COLO668 (cell line): ENCODE measurements around the gene RARB.

Experiments
- DNase-seq: peaks from one replicate; lab custom pipeline; 2025; ENCODE audit not compliant: unreplicated experiment; lab: John Stamatoyannopoulos, UW

RARB gene

DNA sequence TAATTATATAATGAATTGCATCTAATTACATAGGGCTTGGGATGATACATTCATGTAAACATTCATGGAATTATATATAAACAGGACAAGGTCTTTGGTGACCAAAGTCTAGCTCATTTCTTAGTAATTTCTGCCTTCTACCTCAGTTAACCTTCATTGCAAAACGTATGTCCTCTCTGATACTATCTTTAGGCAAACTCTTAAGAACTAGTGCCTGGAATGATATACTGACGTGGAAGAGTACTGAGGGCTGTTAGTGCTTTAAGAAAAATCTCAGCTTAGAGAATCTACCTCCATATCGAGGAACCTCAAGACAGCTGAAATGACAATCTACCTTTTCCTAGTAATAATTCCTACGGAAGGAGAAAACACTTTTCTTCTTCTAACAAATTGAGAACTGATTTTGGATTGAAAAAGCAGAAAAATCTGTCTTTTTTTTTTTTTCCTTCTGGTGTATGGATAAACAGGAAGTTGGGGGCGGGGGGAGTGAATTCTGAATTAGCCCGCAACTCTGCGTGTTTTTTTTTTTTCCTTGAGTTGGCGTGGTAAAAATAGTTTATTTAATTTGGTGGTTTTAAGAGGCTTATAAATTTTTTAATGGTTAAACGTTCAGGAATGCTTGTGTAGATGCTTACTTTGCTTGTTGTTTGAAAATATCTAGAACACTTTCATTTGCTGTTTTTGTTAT, 43.2 kb downstream of the RARB start:
- DNase-seq: no peak

DNA sequence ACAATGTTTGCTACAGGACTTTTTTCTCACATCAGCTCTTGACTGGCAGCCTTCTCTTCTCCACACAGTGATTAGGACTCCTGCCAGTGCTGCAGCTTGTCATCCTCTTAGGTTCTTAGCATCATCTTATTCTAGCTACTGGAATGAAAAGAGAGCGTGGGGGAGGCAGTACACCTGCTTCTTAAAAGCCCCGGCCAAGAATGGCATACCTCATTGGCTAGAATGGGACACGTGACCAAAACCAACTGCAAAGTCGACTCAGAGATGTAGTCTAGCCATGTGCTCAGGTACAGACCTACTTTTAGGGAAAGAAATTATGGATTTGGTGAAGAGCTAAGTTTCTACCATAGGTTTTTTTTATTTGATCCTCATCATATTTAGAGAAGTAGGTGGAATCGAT, 44.1 kb downstream of the RARB start:
- DNase-seq: no peak

- no peak for DNase-seq
Observed at GRCh38 chr3:25472731-25473130, 44.7 kb downstream of the RARB start.

DNA sequence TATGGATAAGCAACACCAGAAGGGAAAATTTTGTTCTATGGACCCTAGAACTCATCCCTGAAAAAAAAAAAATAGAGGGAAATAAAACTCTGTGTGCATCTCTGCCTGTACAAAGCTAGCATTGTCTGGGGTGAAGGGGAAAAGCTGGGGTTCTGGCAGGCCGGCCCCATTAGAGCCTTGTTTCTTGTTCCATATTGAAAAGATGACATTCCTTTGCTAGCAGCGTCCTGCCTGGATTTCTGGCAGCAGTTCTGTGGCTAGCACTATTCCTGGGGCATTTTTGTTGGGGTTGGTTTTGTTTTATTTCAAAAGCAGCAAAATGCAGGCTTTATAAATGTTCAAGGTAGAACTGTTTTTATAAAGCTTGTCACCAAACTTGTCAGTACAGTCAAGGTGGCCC, 45.2 kb downstream of the RARB start:
- DNase-seq: no peak

GRCh38 chr3:25474052-25474451, 46.0 kb downstream of the RARB start:
- no peak for DNase-seq

DNA sequence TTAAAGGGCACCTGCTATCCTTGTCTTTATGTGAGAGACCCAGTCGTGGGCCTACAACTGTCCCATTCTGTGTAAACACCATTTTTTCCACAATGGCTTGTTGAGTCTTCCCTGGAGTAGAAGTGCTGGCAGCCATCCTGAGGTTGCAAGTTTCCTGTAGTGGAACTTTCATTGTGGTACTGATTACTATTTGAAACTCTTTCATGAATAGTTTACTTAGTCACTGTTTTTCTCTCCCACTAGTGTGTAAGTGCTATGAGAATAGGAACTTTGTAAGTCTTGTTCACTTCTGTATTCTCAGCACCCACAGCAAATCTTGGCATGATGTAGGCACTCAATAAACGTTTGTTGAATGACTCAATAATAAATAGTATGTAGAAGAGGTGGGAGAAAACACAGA, 48.6 kb downstream of the RARB start:
- DNase-seq: no peak

GRCh38 chr3:25478211-25478757, 50.2 kb downstream of the RARB start:
- DNase-seq: no peak

- DNase-seq: no peak
Observed at GRCh38 chr3:25478964-25479726, 51.1 kb downstream of the RARB start.

- no peak for DNase-seq
Observed at GRCh38 chr3:25479727-25480010, 51.6 kb downstream of the RARB start.

- DNase-seq: no peak
Observed at GRCh38 chr3:25480811-25481210, 52.7 kb downstream of the RARB start.

DNA sequence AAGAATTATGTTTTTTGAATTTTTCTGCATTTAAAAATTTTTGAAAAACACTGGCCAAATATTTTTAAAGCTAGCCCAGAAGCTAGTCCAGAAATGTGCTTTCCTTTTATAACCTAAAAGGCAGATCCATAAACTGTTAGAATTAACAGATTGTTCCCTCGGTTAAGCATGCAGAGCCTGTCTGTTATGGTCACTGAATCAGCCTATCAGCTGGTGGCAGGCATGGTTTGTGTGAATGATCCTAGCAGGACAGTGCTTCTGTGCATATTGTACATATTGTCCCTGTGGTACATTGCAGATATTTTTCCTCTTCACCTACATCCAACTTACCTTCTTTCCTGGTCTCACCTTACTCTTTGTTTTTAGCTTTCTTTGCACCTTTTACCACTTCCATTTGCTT, 53.3 kb downstream of the RARB start:
- no peak for DNase-seq

DNA sequence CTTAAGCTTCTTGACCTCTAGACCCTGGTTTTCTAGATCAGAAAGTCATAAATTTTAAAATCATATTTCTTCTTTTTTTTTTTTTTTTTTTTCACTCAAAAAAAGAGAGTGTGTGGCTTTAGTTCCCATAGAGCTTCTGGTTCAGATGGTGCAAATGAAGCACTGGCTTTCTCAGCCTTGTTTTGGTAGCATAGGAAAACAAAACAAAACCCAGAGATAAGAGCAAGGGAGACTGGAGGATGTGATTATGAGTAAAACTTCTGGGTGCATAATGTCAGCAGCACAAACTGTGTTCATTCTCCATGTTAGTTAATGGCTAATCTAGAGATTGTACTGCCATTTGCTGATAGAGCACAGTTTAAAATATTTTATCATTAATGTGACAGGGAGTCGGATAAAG, 55.4 kb downstream of the RARB start:
- no peak for DNase-seq

DNA sequence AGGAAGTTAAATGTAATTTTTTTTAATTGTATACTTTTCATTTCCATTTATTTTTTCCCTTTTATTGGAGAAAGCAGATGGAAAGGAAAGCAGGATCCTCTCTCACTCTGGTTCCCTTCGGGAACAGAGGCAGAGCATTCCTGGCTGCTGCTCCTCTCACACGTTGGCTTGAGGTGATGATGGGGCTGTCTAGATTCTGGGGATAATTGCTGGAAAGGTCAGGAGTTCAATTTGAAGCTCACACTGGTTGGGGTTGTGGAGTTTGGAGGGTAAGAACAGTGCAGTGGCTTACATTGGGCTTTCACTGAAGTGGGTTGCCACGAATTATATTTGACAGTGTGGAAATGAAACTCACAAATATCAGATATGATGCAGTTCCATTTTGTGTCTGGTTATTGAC, 57.6 kb downstream of the RARB start:
- DNase-seq: no peak

DNA sequence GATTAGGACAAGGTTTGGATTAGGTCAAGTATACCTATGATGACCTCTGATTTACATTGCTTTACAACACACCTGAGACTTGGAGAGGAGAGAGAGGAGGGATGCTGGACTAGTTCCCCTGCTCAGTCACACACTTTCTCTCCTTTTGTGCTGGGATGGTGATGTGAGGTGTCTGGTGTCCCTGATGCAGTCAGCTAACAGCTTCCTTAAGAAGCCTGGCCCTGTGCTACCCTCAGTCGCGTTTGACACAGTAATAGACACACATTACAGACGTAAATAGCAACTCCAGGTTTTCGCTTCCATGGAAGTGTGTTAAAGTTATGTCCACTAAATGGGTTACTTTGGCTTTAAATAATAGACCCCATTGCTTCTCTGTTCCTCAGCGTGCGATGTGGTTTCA, 58.9 kb downstream of the RARB start:
- no peak for DNase-seq

GRCh38 chr3:25489858-25490593, 62.0 kb downstream of the RARB start:
- DNase-seq: no peak

DNA sequence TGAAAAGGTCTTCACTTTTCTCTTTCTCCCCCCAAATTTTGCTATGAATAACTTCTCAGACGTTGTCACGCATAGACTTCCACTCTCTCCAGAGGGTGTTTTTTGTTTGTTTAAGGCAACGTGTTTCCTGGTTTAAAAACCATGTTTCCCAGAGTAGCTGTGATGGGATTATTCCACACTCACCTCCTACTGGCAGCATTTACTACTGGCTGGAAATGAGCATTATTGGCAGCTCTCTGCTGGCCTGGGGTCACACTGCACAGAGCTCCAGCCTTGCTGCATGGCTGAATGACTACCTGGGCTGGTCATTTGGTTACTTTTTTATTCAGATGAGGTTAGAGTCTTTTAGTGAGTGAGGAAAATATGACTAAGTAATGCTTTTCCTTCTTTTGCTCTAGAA, 65.2 kb downstream of the RARB start:
- no peak for DNase-seq

GRCh38 chr3:25493786-25494185, 65.7 kb downstream of the RARB start:
- no peak for DNase-seq

- DNase-seq: no peak
Observed at GRCh38 chr3:25495304-25495703, 67.2 kb downstream of the RARB start.

GRCh38 chr3:25495726-25496253, 67.7 kb downstream of the RARB start:
- no peak for DNase-seq

GRCh38 chr3:25497096-25497495, 69.0 kb downstream of the RARB start:
- no peak for DNase-seq

DNA sequence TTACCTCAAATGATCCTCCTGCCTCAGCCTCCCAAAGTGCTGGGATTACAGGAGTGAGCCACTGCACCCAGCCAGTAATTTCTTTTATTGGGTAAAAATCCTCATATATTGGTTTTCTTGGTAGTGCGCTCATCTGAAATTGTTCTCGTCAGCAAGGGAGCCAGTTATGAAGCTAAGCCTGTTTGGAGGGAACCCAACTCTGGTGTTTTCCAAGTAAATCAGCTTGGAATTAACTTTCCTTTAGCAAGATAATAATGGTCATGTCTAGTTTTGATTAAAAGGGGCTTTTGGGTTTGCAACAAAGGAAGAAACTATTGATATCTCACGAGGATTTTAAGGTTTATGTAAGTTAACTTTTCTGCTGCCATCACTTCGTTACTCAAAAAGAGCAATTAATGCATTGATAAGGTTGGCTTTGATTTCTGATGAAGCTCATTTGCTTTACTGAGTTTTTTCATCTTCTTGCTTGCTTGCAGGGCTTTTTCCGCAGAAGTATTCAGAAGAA, 72.7 kb downstream of the RARB start:
- no peak for DNase-seq

DNA sequence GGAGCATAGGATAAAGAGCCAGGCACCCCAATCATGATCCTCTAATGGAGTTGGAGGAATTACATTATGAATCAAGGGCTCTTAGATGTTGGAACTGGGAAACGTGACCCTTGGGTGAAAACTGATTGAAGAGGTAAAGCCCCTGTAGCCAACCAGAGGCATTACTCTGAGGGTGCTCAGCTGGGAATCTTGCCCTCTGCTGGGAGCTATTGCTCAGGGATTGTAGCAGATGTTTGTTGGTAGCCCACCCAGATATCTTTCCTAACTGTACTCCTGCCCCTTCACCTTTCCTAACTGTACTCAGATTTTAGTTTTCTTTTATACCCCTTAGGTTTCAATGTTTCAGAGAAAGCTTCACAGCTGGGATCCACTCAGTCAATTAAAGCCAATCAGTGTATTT, 74.2 kb downstream of the RARB start:
- DNase-seq: no peak
